ENCODE results near the gene AKAP9.

- no peak for TF ChIP-seq POLR2AphosphoS5 (IDR thresholded peaks at IDR 0.05; ENCODE audit: low read depth, low read length)
- TF ChIP-seq POLR2A (IDR thresholded peaks at IDR 0.05; ENCODE audit: low read depth, low read length), result no peak
- no peak for TF ChIP-seq TAF1 (IDR thresholded peaks at IDR 0.05; ENCODE audit: borderline replicate concordance, low read depth, low read length)
These were observed 84.6 kb downstream of the AKAP9 start for GRCh38 chr7:92025260-92025659.

Measured in GM12892 (cell line).